ENCODE data around the gene METTL13.

METTL13 gene

GRCh38 chr1:171763764-171764163 lies 17.7 kb upstream of the METTL13 start:
- no peak for TF ChIP-seq FOXP2 (optimal IDR thresholded peaks at IDR 0.05; ENCODE audit: borderline replicate concordance, extremely low read depth, extremely low read length, insufficient read depth)
- TF ChIP-seq REST (IDR thresholded peaks at IDR 0.05; ENCODE audit: insufficient read depth in 1 of 2, low read depth in 2 of 2, low read length in 2 of 2), result no peak
- TF ChIP-seq SIN3A (IDR thresholded peaks at IDR 0.05; ENCODE audit: borderline replicate concordance, insufficient read depth, low read length), result no peak
- TF ChIP-seq POLR2AphosphoS5 (IDR thresholded peaks at IDR 0.05; ENCODE audit: low read depth, low read length), result no peak
- TF ChIP-seq TAF1 (IDR thresholded peaks at IDR 0.05; ENCODE audit: borderline replicate concordance, insufficient read depth, low read length), result no peak

GRCh38 chr1:171769171-171769570 lies 12.3 kb upstream of the METTL13 start:
- TF ChIP-seq SIN3A (IDR thresholded peaks at IDR 0.05; ENCODE audit: borderline replicate concordance, insufficient read depth, low read length) (no peak), FOXP2 (optimal IDR thresholded peaks at IDR 0.05; ENCODE audit: borderline replicate concordance, extremely low read depth, extremely low read length, insufficient read depth) (no peak), TAF1 (IDR thresholded peaks at IDR 0.05; ENCODE audit: borderline replicate concordance, insufficient read depth, low read length) (no peak), REST (IDR thresholded peaks at IDR 0.05; ENCODE audit: insufficient read depth in 1 of 2, low read depth in 2 of 2, low read length in 2 of 2) (no peak), POLR2AphosphoS5 (IDR thresholded peaks at IDR 0.05; ENCODE audit: low read depth, low read length) (no peak)

- TF ChIP-seq REST (IDR thresholded peaks at IDR 0.05; ENCODE audit: insufficient read depth in 1 of 2, low read depth in 2 of 2, low read length in 2 of 2), result no peak
- TF ChIP-seq POLR2AphosphoS5 (IDR thresholded peaks at IDR 0.05; ENCODE audit: low read depth, low read length), result no peak
- no peak for TF ChIP-seq SIN3A (IDR thresholded peaks at IDR 0.05; ENCODE audit: borderline replicate concordance, insufficient read depth, low read length)
- no peak for TF ChIP-seq FOXP2 (optimal IDR thresholded peaks at IDR 0.05; ENCODE audit: borderline replicate concordance, extremely low read depth, extremely low read length, insufficient read depth)
- TF ChIP-seq TAF1 (IDR thresholded peaks at IDR 0.05; ENCODE audit: borderline replicate concordance, insufficient read depth, low read length), result no peak
These were observed 11.7 kb upstream of the METTL13 start for GRCh38 chr1:171769754-171770153.

- TF ChIP-seq TAF1 (IDR thresholded peaks at IDR 0.05; ENCODE audit: borderline replicate concordance, insufficient read depth, low read length) (no peak), SIN3A (IDR thresholded peaks at IDR 0.05; ENCODE audit: borderline replicate concordance, insufficient read depth, low read length) (no peak), POLR2AphosphoS5 (IDR thresholded peaks at IDR 0.05; ENCODE audit: low read depth, low read length) (no peak), FOXP2 (optimal IDR thresholded peaks at IDR 0.05; ENCODE audit: borderline replicate concordance, extremely low read depth, extremely low read length, insufficient read depth) (no peak), REST (IDR thresholded peaks at IDR 0.05; ENCODE audit: insufficient read depth in 1 of 2, low read depth in 2 of 2, low read length in 2 of 2) (no peak)
These were observed 9.1 kb upstream of the METTL13 start for GRCh38 chr1:171772312-171772711.
